ENCODE measurements around the gene GNAS-AS1. TPM values are rescaled to one million over a fixed set of nuclear protein-coding genes. Genes with fewer than 3 reads are reported as not detected.

GNAS-AS1 gene
- total and polyA plus RNA-seq, 2 donors (not counting 1 experiment from before 2014, with no cell fraction given), result 1.5 TPM; not detected in 1

DNA sequence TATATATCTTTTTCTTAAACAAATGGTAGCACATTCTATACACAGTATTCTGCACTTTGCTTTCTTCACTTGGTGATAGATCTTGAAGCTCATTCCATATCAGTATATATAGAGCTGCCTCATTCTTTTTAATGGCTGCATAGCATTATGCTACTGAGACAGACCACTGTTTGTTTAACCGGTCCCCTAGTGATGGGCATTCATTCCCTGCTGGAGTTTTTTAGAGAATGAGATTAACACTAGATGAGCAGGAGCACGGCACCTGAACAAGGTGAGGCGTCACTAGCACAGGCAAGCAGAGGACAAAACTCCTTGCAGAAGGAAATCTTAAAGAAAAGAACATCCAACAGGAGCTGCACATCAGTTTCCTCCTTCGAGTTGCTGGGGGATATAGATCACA lies 69.6 kb downstream of the GNAS-AS1 start:
- Histone ChIP-seq H3K27ac (ENCODE audit: low read length in 2 of 2) (no peak overlapping the region), H2AFZ (ENCODE audit: insufficient read depth, low read depth, low read length, poor library complexity, severe bottlenecking) (no peak overlapping the region), H4K20me1 (ENCODE audit: control insufficient read depth, insufficient read depth, low read length, poor library complexity, severe bottlenecking) (no peaks in the 10 kb centered on the region), H3K4me2 (replicated peaks; ENCODE audit: low read depth, low read length, poor library complexity, severe bottlenecking) (no peak overlapping the region), H3K4me1 (ENCODE audit: control insufficient read depth in 2 of 2, insufficient read depth in 2 of 2, low read length in 2 of 2) (no peaks in the 10 kb centered on the region), H3K9ac (ENCODE audit: low read length) (no peak overlapping the region), H3K9me3 (ENCODE audit: control extremely low read depth in 1 of 3, control insufficient read depth in 2 of 3, insufficient read depth in 1 of 3, low read length in 2 of 3) (no peaks in the 10 kb centered on the region), H3K79me2 (ENCODE audit: control insufficient read depth, insufficient read depth, low read length) (no peaks in the 10 kb centered on the region), H3K27me3 (replicated peaks in 1 of 4; ENCODE audit: control extremely low read depth in 1 of 4, control insufficient read depth in 3 of 4, insufficient read depth in 4 of 4, low read length in 3 of 4) (peaks cover 0 to 4% (median 2%) of the 10 kb centered on the region in 4 experiments), H3K4me3 (ENCODE audit: control extremely low read depth in 1 of 5, extremely low read depth in 1 of 5, insufficient read depth in 1 of 5, low read depth in 2 of 5, low read length in 4 of 5) (no peak overlapping the region), H3K36me3 (replicated peaks in 1 of 2; ENCODE audit: control extremely low read depth in 1 of 2, control insufficient read depth in 1 of 2, extremely low read depth in 1 of 2, insufficient read depth in 2 of 2, low read length in 1 of 2) (no peaks in the 10 kb centered on the region)
- H3K4me3 Mint-ChIP-seq, result no peak overlapping the region
- H3K4me1 Mint-ChIP-seq, result no peaks in the 10 kb centered on the region
- DNase-seq (no peak), ATAC-seq (ENCODE audit: low read depth) (no peak)
- intact Hi-C loops (cut with micrococcal nuclease), result no loop called here
- POLR2A ChIA-PET, result no interaction called here
- TF ChIP-seq, protein P1, sequence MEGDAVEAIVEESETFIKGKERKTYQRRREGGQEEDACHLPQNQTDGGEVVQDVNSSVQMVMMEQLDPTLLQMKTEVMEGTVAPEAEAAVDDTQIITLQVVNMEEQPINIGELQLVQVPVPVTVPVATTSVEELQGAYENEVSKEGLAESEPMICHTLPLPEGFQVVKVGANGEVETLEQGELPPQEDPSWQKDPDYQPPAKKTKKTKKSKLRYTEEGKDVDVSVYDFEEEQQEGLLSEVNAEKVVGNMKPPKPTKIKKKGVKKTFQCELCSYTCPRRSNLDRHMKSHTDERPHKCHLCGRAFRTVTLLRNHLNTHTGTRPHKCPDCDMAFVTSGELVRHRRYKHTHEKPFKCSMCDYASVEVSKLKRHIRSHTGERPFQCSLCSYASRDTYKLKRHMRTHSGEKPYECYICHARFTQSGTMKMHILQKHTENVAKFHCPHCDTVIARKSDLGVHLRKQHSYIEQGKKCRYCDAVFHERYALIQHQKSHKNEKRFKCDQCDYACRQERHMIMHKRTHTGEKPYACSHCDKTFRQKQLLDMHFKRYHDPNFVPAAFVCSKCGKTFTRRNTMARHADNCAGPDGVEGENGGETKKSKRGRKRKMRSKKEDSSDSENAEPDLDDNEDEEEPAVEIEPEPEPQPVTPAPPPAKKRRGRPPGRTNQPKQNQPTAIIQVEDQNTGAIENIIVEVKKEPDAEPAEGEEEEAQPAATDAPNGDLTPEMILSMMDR (IDR thresholded peaks at IDR 0.05), result no peak
- no peak for TF ChIP-seq EZH2 (IDR thresholded peaks at IDR 0.05; ENCODE audit: borderline replicate concordance, insufficient read depth, low read depth, low read length, poor library complexity, severe bottlenecking)
- no peak overlapping the region for H3K27ac Mint-ChIP-seq
- H3K9me3 Mint-ChIP-seq (ENCODE audit: insufficient read depth), result no peaks in the 10 kb centered on the region
- CTCF ChIA-PET, result no interaction called here
- peaks cover 46% of the 10 kb centered on the region for H3K27me3 Mint-ChIP-seq
- WGBS (ENCODE audit: insufficient coverage), result 88% methylated on average over 1 of the region's 4 CpGs

DNA sequence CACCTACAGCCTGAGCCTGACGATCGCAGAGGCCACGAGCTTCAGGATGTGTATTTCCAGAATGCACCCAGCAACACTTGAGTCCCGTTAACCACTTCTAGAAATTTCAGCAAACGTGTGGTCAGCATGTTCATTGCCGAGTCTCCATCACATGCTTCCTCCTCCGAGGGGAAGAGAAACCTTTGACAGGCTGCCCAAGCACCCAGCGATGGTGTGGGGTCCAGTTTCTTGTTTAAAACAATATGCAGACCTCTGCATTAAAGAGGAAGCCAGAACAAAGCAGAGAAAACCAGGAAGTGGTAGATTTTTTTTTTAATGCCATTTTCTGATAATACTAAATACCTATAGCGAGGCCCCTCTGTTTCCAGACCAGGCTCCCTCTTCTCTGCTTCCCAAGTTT lies 71.9 kb downstream of the GNAS-AS1 start:
- Mint-ChIP-seq H3K27ac (no peak overlapping the region), H3K9me3 (ENCODE audit: insufficient read depth) (no peaks in the 10 kb centered on the region), H3K4me1 (no peaks in the 10 kb centered on the region), H3K4me3 (no peak overlapping the region), H3K27me3 (peaks cover 29% of the 10 kb centered on the region)
- Histone ChIP-seq H3K27ac (ENCODE audit: low read length in 2 of 2) (no peak overlapping the region), H3K4me2 (replicated peaks; ENCODE audit: low read depth, low read length, poor library complexity, severe bottlenecking) (no peak overlapping the region), H2AFZ (ENCODE audit: insufficient read depth, low read depth, low read length, poor library complexity, severe bottlenecking) (no peak overlapping the region), H4K20me1 (ENCODE audit: control insufficient read depth, insufficient read depth, low read length, poor library complexity, severe bottlenecking) (no peaks in the 10 kb centered on the region), H3K4me1 (ENCODE audit: control insufficient read depth in 2 of 2, insufficient read depth in 2 of 2, low read length in 2 of 2) (no peaks in the 10 kb centered on the region), H3K36me3 (replicated peaks in 1 of 2; ENCODE audit: control extremely low read depth in 1 of 2, control insufficient read depth in 1 of 2, extremely low read depth in 1 of 2, insufficient read depth in 2 of 2, low read length in 1 of 2) (no peaks in the 10 kb centered on the region), H3K27me3 (replicated peaks in 1 of 4; ENCODE audit: control extremely low read depth in 1 of 4, control insufficient read depth in 3 of 4, insufficient read depth in 4 of 4, low read length in 3 of 4) (peaks cover 0 to 4% (median 0%) of the 10 kb centered on the region in 4 experiments), H3K79me2 (ENCODE audit: control insufficient read depth, insufficient read depth, low read length) (no peaks in the 10 kb centered on the region), H3K9ac (ENCODE audit: low read length) (no peak overlapping the region), H3K9me3 (ENCODE audit: control extremely low read depth in 1 of 3, control insufficient read depth in 2 of 3, insufficient read depth in 1 of 3, low read length in 2 of 3) (no peaks in the 10 kb centered on the region), H3K4me3 (ENCODE audit: control extremely low read depth in 1 of 5, extremely low read depth in 1 of 5, insufficient read depth in 1 of 5, low read depth in 2 of 5, low read length in 4 of 5) (no peak overlapping the region)
- ATAC-seq (ENCODE audit: low read depth) (no peak), DNase-seq (no peak)
- ChIA-PET POLR2A (no interaction called here), CTCF (no interaction called here)
- WGBS (ENCODE audit: insufficient coverage), result 40% methylated on average over 7 of the region's 9 CpGs
- TF ChIP-seq, protein P1 (IDR thresholded peaks at IDR 0.05), result no peak
- no peak for TF ChIP-seq EZH2 (IDR thresholded peaks at IDR 0.05; ENCODE audit: borderline replicate concordance, insufficient read depth, low read depth, low read length, poor library complexity, severe bottlenecking)
- intact Hi-C loops (cut with micrococcal nuclease), result no loop called here

All from B cell (primary cell).